Measurements from ENCODE around the gene KLF6.
A peak's percentile ranks its signal among the peaks of the same experiment; 100 is the strongest.

The KLF6 gene

DNA sequence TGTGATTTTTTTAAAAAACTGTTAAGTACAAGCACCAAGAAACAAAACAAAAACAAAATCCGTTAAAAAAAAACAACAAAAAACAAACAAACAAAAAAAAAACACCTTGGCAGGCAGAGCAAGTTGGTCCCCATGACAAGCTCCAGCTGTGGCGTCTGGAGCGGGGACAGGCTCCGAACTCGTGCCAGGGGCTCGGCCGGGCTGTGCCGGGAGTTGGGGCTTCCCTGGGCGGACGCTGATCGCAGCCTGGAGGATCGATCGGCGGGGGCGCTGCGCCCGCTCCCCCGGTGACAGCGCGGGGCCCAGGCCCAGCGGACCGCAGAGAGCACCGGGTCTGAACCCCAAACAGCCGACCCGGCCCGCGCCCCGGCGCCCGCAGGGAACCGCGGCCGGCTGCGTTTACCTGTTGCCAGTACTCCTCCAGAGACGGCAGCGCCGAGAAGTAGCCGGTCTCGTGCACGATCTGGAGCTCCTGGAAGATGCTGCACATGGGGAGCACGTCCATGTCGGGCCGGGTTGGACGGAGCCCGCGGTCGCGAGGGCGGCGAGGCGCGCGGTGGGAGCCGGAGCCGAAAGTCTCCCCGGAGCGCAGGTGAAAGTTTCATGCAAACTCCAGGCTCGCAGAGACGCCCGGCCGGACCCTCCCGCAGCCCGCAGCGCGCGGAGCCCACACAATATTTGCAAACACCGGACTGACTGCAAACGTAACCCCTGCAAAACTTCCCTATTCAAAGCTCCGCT, at the start of gene KLF6:
Gene KLF6 (minus strand): TSS at position 700 of the 741 bp plus-strand sequence. CDS start 195 bp downstream, at position 505.
- DNase-seq (ENCODE audit: low spot score) = peak; percentile 27

- DNase-seq (ENCODE audit: low spot score) = no peak
These were observed 49.4 kb upstream of the KLF6 start for GRCh38 chr10:3834404-3834803.

- DNase-seq (ENCODE audit: low spot score) = no peak
These were observed 48.0 kb upstream of the KLF6 start for GRCh38 chr10:3833046-3833445.

- DNase-seq (ENCODE audit: low spot score) = no peak
These were observed 47.2 kb upstream of the KLF6 start for GRCh38 chr10:3832022-3832786.

DNA sequence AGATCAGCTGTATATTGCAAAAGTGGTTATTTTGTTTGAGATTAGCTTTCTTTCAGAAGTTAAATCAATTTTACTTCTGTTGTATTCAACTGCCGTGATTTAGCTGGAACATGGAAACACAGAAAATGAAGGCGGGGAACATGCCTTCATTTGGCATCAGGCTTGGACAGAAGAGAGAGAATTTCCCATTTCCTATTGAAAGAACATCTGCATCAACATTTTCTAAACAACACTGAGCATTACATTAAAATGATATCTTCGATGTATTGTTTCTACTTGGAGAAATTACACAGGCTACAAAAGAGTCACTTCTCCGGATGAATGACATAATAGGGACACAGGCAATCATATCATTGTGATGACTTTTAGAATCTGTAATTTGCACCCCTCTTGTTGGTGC, 46.6 kb upstream of the KLF6 start:
- DNase-seq (ENCODE audit: low spot score) = no peak

- no peak for DNase-seq (ENCODE audit: low spot score)
These were observed 45.9 kb upstream of the KLF6 start for GRCh38 chr10:3830946-3831345.

- peak; percentile 49 for DNase-seq (ENCODE audit: low spot score)
These were observed 44.4 kb upstream of the KLF6 start for GRCh38 chr10:3829156-3830050.

DNA sequence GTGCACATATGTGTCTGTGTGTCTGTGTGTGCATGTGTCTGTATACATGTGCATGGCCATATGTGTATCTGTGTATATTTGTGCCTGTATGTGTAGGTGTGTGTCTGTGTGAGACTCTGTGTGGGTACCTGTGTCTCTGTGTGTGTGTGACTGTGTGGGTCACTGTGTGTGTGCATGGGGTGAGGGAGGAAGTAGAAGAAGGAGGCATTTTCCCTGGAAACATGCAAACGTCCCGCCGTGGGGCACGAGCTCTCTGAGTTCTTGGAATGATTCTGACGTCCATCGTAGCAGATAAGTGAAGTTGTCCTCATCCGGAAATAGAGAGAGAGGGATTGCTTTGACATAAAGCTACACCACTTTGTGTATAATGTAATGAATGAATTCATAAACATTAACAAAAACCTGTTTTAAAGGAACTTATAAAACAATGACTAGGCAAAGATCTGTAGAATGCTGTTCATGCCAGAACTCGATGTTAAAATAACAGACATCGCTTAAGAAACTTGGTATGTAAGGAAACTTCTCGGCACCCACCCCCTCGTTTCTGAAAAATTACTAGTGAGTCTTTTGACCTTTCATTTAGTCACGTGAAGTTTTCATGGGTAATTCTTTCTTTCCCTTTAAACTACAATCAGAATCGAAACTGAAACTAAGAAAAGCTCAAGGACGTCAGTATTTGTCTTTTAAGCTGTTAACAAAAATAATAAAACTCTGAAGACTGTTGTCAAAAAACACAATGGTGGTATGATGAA, 43.6 kb upstream of the KLF6 start:
- no peak for DNase-seq (ENCODE audit: low spot score)

GRCh38 chr10:3827768-3828403, 42.9 kb upstream of the KLF6 start:
- DNase-seq (ENCODE audit: low spot score) = no peak

GRCh38 chr10:3827266-3827665, 42.3 kb upstream of the KLF6 start:
- no peak for DNase-seq (ENCODE audit: low spot score)

GRCh38 chr10:3825862-3826351, 40.9 kb upstream of the KLF6 start:
- DNase-seq (ENCODE audit: low spot score) = no peak

- DNase-seq (ENCODE audit: low spot score) = peak; percentile 30
These were observed 40.2 kb upstream of the KLF6 start for GRCh38 chr10:3825244-3825643.

- no peak for DNase-seq (ENCODE audit: low spot score)
These were observed 37.7 kb upstream of the KLF6 start for GRCh38 chr10:3822541-3823330.

DNA sequence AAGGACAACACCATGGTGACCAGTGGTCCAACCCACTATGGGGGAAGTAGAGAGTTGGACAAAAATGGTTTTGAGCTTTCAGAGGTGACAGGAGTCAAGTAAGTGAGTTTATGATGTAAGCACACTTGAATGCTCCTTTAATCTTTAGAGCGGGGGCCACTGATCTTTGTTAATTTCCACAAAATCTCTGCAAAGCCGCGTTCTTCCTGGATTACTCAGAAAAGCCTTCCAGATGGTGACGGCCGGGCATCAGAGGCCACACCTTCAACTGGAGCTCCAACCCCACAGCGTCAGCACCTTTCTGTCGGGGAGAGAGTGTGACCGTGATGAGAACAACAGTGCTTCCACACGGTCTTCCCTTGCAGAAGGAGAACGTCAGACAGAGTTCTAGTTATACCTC, 35.2 kb upstream of the KLF6 start:
- DNase-seq (ENCODE audit: low spot score) = no peak

GRCh38 chr10:3816995-3817394, 32.0 kb upstream of the KLF6 start:
- no peak for DNase-seq (ENCODE audit: low spot score)

GRCh38 chr10:3814838-3815220, 29.8 kb upstream of the KLF6 start:
- no peak for DNase-seq (ENCODE audit: low spot score)

GRCh38 chr10:3813986-3814837, 29.2 kb upstream of the KLF6 start:
- no peak for DNase-seq (ENCODE audit: low spot score)

DNA sequence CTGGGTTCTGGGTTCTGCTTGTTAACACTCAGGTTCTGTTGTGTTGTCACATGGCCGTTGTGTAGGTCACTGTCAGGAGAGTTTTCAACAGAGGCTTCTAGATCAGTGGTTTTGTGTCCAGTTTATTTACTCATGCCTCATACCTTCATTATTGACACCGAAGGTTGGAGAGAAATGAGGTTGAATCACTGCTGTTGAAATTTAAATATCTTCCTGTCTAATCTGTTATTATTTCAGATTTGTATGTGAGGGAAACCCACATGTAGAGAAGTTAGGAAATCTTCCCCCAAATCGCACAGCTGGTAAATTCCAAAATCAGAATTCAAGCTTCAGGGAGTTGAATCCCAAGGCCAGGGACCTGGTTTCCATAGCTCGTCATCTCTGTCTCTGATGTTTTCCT, 28.3 kb upstream of the KLF6 start:
- no peak for DNase-seq (ENCODE audit: low spot score)

GRCh38 chr10:3812141-3812540, 27.1 kb upstream of the KLF6 start:
- DNase-seq (ENCODE audit: low spot score) = no peak
